K562 (cell line): ENCODE data around the gene GOLGA8A. TPM values are rescaled to one million over a fixed set of nuclear protein-coding genes. Genes with fewer than 3 reads are reported as not detected.
A peak's percentile ranks its signal among the peaks of the same experiment; 100 is the strongest.

Experiments
- CCAR2 ChIP-seq: fragments of 200-400 bp; formaldehyde crosslinking; IDR thresholded peaks from 2 replicates; pipeline ENCODE4 v1.6.1; 2017; ENCODE audit warnings: mild to moderate bottlenecking, low read depth, low read length
- DDX20 ChIP-seq: fragments of 450-650 bp; IDR thresholded peaks from 2 replicates; pipeline ENCODE4 v1.6.1; 2016; ENCODE audit warnings: missing genetic modification characterization, low read depth, mild to moderate bottlenecking, missing compliant biosample characterization, moderate library complexity
- EHMT2 ChIP-seq: fragments of 450-650 bp; IDR thresholded peaks from 2 replicates; pipeline ENCODE4 v1.6.1; 2018; ENCODE audit warnings: antibody characterized with exemption
- FOSL1 ChIP-seq: fragments of 200-800 bp; sonication (Bioruptor generic); conservative IDR thresholded peaks from 2 replicates; pipeline ENCODE4 v1.6.1; 2016; ENCODE audit warnings: missing genetic modification characterization, missing compliant biosample characterization
- HNRNPLL ChIP-seq: fragments of 200-400 bp; formaldehyde crosslinking; IDR thresholded peaks from 2 replicates; pipeline ENCODE4 v1.6.1; 2017; ENCODE audit warnings: low read length, low read depth, mild to moderate bottlenecking; ENCODE audit not compliant: poor library complexity, severe bottlenecking
- LCOR ChIP-seq: sonication (generic); formaldehyde crosslinking; IDR thresholded peaks from 2 replicates; pipeline ENCODE4 v1.8.0; 2022; ENCODE audit warnings: mild to moderate bottlenecking, missing genetic modification reagents
- NCOA2 ChIP-seq, 2 experiments: fragments of 450-650 bp; IDR thresholded peaks; 2 replicates each; pipeline ENCODE4 v1.6.1; 2018; ENCODE audit warnings: mild to moderate bottlenecking in 2 of 2, moderate library complexity in 1 of 2; ENCODE audit not compliant: partially characterized antibody in 2 of 2
- RBBP5 ChIP-seq: fragments of 200-600 bp; sonication (generic); IDR thresholded peaks from 2 replicates; pipeline ENCODE4 v1.6.1; 2012; ENCODE audit warnings: borderline replicate concordance, mild to moderate bottlenecking, low read length, control low read depth, inconsistent platforms; ENCODE audit not compliant: insufficient read depth, poor library complexity, severe bottlenecking
- SREBF1 ChIP-seq: fragments of 150-350 bp; IDR thresholded peaks from 2 replicates; pipeline ENCODE4 v1.6.1; 2014; ENCODE audit warnings: antibody characterized with exemption, low read depth, low read length, borderline replicate concordance
- STAT5A ChIP-seq: IDR thresholded peaks from 2 replicates; pipeline ENCODE4 v1.6.1; 2012; ENCODE audit warnings: low read length, inconsistent platforms, borderline replicate concordance
- TGIF2 ChIP-seq: sonication (generic); formaldehyde crosslinking; IDR thresholded peaks from 2 replicates; pipeline ENCODE4 v1.8.1; 2022; ENCODE audit warnings: mild to moderate bottlenecking, missing genetic modification reagents, moderate library complexity
- ZBTB8A ChIP-seq: fragments of 450-650 bp; IDR thresholded peaks from 2 replicates; pipeline ENCODE4 v1.6.1; 2018; ENCODE audit warnings: mild to moderate bottlenecking, moderate library complexity; ENCODE audit not compliant: partially characterized antibody
- ZKSCAN3 ChIP-seq: fragments of 250-450 bp; sonication (Bioruptor Pico); IDR thresholded peaks from 2 replicates; pipeline ENCODE4 v1.4.0; 2020
- ZNF165 ChIP-seq: fragments of 250-450 bp; sonication (Bioruptor Pico); IDR thresholded peaks from 2 replicates; pipeline ENCODE4 v1.4.0; 2020; ENCODE audit warnings: borderline replicate concordance
- ZNF174 ChIP-seq: fragments of 250-450 bp; sonication (Bioruptor Pico); IDR thresholded peaks from 2 replicates; pipeline ENCODE4 v1.4.0; 2020; ENCODE audit warnings: mild to moderate bottlenecking
- ZNF586 ChIP-seq: fragments of 450-650 bp; formaldehyde crosslinking; conservative IDR thresholded peaks from 2 replicates; pipeline ENCODE4 v1.4.0; 2020; ENCODE audit warnings: mild to moderate bottlenecking, moderate library complexity
- polyA plus RNA-seq, 8 experiments: library from polyadenylated mRNA; depleted of rRNA in 4 of 8; stranded (reverse) in 5 of 8; unstranded in 3 of 8; fragments of >200 nt; fragmentation: Nextera tagmentation in 2 of 8; fragmentation: Illumina TruSeq in 1 of 8; extraction: Ambion mirVana in 2 of 8; extraction: Trizol in 1 of 8; gene quantifications; 2 replicates each; pipeline versions ENCODE4 v1.2.1 to v1.2.3, GENCODE V29; 2011 to 2014; ENCODE audit warnings: inconsistent platforms in 1 of 8, missing spikeins in 1 of 8
- total RNA-seq, 7 experiments: library from RNA; depleted of rRNA in 6 of 7; stranded (reverse); fragments of >200 nt in 6 of 7; fragmentation: Illumina TruSeq in 2 of 7; extraction: Trizol in 2 of 7; gene quantifications; 2 replicates each; pipeline versions ENCODE4 v1.2.1 to v1.2.3, GENCODE V29; 2011 to 2021; ENCODE audit warnings: low replicate concordance in 1 of 7
- TF ChIP-seq, protein P1 (sequence below): fragments of 450-650 bp; formaldehyde crosslinking; conservative IDR thresholded peaks from 2 replicates; pipeline ENCODE4 v1.4.0; 2022; ENCODE audit warnings: mild to moderate bottlenecking, missing genetic modification characterization
- TF ChIP-seq, protein P2 (sequence below): sonication (generic); formaldehyde crosslinking; IDR thresholded peaks from 2 replicates; pipeline ENCODE4 v1.8.0; 2023; ENCODE audit warnings: missing genetic modification reagents, mild to moderate bottlenecking, borderline replicate concordance
- TF ChIP-seq, protein P3 (sequence below), 2 experiments: fragments of 450-650 bp; IDR thresholded peaks; 2 replicates each; pipeline ENCODE4 v1.6.1; 2018; ENCODE audit warnings: mild to moderate bottlenecking in 2 of 2, low read depth in 1 of 2; ENCODE audit not compliant: partially characterized antibody in 2 of 2

Gene GOLGA8A
- total and polyA plus RNA-seq, 9 of the 15 experiments (the other 6 are each of a cell fraction or from before 2014, with no cell fraction given): 11.2 to 191 (median 56.3) TPM

DNA sequence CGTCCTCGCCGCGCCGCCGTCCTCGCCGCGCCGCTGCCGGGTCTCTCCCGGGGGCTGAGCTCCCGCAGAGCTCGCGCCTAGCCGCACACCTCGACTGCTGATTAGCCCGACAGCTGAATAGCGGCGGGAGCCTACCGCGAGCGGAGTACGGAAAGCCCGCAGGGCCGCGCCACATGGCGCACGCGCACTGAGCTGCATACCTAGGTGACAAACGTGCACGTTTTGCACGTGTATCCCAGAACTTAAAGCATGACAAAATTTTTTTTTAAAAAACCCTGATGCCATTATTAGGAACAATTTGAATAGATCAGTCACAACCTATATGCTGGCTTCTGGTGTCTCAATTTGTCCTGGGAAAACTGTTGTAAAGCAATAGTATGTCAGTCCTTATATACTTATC lies at the start of gene GOLGA8A (continued):
- TF ChIP-seq TGIF2 (CRISPR knock-in tag) (no peak), FOSL1 (no peak), ZBTB8A (no peak), LCOR (peak; percentile 83), SREBF1 (no peak), RBBP5 (peak; percentile 87), ZNF174 (no peak), HNRNPLL (peak; percentile 92), CCAR2 (no peak), ZNF586 (CRISPR knock-in tag) (no peak), DDX20 (tag) (no peak), EHMT2 (no peak), ZKSCAN3 (CRISPR knock-in tag) (no peak), STAT5A (no peak), ZNF165 (CRISPR knock-in tag) (no peak), NCOA2 (IDR thresholded peaks at IDR 0.05; ENCODE audit: partially characterized antibody in 2 of 2) (no peak)
- TF ChIP-seq, protein P1, sequence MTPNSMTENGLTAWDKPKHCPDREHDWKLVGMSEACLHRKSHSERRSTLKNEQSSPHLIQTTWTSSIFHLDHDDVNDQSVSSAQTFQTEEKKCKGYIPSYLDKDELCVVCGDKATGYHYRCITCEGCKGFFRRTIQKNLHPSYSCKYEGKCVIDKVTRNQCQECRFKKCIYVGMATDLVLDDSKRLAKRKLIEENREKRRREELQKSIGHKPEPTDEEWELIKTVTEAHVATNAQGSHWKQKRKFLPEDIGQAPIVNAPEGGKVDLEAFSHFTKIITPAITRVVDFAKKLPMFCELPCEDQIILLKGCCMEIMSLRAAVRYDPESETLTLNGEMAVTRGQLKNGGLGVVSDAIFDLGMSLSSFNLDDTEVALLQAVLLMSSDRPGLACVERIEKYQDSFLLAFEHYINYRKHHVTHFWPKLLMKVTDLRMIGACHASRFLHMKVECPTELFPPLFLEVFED (CRISPR knock-in tag): no peak
- TF ChIP-seq, protein P2, sequence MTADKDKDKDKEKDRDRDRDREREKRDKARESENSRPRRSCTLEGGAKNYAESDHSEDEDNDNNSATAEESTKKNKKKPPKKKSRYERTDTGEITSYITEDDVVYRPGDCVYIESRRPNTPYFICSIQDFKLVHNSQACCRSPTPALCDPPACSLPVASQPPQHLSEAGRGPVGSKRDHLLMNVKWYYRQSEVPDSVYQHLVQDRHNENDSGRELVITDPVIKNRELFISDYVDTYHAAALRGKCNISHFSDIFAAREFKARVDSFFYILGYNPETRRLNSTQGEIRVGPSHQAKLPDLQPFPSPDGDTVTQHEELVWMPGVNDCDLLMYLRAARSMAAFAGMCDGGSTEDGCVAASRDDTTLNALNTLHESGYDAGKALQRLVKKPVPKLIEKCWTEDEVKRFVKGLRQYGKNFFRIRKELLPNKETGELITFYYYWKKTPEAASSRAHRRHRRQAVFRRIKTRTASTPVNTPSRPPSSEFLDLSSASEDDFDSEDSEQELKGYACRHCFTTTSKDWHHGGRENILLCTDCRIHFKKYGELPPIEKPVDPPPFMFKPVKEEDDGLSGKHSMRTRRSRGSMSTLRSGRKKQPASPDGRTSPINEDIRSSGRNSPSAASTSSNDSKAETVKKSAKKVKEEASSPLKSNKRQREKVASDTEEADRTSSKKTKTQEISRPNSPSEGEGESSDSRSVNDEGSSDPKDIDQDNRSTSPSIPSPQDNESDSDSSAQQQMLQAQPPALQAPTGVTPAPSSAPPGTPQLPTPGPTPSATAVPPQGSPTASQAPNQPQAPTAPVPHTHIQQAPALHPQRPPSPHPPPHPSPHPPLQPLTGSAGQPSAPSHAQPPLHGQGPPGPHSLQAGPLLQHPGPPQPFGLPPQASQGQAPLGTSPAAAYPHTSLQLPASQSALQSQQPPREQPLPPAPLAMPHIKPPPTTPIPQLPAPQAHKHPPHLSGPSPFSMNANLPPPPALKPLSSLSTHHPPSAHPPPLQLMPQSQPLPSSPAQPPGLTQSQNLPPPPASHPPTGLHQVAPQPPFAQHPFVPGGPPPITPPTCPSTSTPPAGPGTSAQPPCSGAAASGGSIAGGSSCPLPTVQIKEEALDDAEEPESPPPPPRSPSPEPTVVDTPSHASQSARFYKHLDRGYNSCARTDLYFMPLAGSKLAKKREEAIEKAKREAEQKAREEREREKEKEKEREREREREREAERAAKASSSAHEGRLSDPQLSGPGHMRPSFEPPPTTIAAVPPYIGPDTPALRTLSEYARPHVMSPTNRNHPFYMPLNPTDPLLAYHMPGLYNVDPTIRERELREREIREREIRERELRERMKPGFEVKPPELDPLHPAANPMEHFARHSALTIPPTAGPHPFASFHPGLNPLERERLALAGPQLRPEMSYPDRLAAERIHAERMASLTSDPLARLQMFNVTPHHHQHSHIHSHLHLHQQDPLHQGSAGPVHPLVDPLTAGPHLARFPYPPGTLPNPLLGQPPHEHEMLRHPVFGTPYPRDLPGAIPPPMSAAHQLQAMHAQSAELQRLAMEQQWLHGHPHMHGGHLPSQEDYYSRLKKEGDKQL (CRISPR knock-in tag): no peak
- TF ChIP-seq, protein P3, sequence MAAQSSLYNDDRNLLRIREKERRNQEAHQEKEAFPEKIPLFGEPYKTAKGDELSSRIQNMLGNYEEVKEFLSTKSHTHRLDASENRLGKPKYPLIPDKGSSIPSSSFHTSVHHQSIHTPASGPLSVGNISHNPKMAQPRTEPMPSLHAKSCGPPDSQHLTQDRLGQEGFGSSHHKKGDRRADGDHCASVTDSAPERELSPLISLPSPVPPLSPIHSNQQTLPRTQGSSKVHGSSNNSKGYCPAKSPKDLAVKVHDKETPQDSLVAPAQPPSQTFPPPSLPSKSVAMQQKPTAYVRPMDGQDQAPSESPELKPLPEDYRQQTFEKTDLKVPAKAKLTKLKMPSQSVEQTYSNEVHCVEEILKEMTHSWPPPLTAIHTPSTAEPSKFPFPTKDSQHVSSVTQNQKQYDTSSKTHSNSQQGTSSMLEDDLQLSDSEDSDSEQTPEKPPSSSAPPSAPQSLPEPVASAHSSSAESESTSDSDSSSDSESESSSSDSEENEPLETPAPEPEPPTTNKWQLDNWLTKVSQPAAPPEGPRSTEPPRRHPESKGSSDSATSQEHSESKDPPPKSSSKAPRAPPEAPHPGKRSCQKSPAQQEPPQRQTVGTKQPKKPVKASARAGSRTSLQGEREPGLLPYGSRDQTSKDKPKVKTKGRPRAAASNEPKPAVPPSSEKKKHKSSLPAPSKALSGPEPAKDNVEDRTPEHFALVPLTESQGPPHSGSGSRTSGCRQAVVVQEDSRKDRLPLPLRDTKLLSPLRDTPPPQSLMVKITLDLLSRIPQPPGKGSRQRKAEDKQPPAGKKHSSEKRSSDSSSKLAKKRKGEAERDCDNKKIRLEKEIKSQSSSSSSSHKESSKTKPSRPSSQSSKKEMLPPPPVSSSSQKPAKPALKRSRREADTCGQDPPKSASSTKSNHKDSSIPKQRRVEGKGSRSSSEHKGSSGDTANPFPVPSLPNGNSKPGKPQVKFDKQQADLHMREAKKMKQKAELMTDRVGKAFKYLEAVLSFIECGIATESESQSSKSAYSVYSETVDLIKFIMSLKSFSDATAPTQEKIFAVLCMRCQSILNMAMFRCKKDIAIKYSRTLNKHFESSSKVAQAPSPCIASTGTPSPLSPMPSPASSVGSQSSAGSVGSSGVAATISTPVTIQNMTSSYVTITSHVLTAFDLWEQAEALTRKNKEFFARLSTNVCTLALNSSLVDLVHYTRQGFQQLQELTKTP (IDR thresholded peaks at IDR 0.05; ENCODE audit: low read depth in 1 of 2, partially characterized antibody in 2 of 2): no peak
